ENCODE data around the gene SOX1.

SOX1 gene

DNA sequence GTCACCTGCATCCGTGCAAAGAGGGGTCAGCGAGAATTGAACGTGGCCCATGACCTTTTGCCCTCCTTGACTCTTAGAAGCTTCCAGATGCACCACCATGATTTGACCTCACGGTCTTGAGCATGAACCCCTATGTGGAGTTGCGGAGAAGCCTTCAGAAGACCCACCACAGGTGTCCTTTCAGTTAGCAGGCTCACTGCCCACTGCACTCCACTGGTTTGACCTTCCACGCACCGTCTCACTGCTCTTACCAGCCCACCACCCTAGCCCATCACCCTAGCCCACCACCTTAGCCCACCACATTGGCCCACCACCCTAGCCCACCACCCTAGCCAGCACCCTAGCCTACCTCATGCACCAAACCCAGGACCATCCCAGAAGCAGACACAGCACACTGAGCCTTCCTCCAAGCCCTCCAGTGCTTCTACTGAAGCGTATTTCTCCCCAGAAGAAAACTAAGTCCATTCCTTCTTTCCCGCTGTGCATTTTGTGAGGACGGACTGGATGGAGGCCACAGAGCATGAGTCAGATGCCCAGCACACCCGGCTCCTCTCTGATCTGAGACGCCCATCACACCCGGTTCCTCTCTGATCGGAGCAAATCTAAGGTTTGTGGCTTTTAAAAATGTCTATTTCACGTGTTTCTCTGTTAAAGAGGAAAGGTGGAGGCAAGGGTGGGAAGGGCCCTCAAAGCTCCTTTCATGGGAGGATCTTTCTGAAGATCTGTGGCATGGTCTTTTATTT lies 45.8 kb downstream of the SOX1 start:
- H3K4me3 ChIP-seq (ENCODE audit: low read length), result no peak overlapping the region
- no peak for DNase-seq (ENCODE audit: low read depth)
- TF ChIP-seq, protein P1, sequence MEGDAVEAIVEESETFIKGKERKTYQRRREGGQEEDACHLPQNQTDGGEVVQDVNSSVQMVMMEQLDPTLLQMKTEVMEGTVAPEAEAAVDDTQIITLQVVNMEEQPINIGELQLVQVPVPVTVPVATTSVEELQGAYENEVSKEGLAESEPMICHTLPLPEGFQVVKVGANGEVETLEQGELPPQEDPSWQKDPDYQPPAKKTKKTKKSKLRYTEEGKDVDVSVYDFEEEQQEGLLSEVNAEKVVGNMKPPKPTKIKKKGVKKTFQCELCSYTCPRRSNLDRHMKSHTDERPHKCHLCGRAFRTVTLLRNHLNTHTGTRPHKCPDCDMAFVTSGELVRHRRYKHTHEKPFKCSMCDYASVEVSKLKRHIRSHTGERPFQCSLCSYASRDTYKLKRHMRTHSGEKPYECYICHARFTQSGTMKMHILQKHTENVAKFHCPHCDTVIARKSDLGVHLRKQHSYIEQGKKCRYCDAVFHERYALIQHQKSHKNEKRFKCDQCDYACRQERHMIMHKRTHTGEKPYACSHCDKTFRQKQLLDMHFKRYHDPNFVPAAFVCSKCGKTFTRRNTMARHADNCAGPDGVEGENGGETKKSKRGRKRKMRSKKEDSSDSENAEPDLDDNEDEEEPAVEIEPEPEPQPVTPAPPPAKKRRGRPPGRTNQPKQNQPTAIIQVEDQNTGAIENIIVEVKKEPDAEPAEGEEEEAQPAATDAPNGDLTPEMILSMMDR (IDR thresholded peaks at IDR 0.05; ENCODE audit: insufficient read depth, low read depth, low read length, missing control alignments), result no peak

DNA sequence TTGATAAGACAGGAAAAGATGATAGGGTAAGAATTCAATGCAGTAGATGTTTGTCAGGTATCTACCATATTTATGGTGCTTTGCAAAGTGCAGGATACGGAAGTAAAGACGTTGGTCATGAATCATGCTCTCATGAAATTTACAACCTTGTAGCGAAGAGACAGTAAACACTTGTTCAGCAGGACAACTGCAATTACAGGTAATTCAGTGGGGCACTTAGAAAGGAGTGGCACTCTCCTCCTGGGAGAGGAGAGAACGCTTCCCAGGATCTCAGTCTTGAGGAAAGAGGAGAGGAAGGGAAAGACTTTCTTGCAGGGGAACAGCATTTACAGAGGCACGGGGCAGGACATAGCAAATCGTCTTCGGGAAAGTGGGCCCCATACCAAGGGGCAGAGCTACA lies 46.4 kb downstream of the SOX1 start:
- DNase-seq (ENCODE audit: low read depth), result no peak
- TF ChIP-seq, protein P1 (IDR thresholded peaks at IDR 0.05; ENCODE audit: insufficient read depth, low read depth, low read length, missing control alignments), result no peak

DNA sequence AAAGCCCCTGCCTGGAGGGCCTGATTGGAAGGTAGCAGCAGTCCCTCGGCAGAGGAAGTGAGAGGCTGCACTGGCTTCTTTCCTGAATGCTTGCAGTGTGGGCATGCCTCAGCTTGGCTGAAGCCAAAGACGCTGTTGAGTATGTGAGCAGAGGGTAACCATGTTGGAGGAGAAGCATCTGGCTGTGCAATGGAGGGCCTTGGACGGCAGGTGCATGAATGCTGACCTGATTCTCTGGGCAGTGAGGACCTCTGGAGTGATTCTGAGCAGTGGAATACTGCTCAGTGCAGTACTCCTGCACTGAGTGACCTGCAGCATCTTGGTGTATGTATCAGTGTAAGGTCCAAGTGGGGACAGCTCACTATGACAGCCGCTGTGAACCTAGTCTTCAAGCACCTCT lies 46.9 kb downstream of the SOX1 start:
- TF ChIP-seq, protein P1 (IDR thresholded peaks at IDR 0.05; ENCODE audit: insufficient read depth, low read depth, low read length, missing control alignments), result no peak

More for the DNA sequence above, 46.4 kb downstream of the SOX1 start:
- no peak overlapping the region for H3K4me3 ChIP-seq (ENCODE audit: low read length)

DNA sequence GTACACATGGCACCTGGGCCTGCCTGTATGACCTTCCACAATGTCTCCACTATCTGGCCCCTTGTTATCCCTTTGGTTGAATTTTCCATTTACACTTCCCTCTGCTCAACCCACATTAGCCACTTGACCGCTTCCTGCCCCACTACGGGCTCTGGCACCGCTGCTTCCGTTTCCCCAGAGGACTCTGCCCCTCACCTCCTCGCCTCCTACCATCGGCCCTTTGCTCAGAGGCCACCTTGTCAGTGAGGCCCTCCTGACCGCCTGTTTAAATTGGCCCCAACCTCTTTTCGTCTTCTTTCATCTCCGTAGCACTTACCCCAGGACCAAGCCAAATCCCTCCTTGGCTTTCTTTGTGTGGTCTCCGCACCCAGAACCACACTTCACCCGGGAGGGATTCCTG lies 47.4 kb downstream of the SOX1 start:
- no peak for DNase-seq (ENCODE audit: low read depth)
- TF ChIP-seq, protein P1 (IDR thresholded peaks at IDR 0.05; ENCODE audit: insufficient read depth, low read depth, low read length, missing control alignments), result no peak
- H3K4me3 ChIP-seq (ENCODE audit: low read length), result no peak overlapping the region

More for the DNA sequence above, 46.9 kb downstream of the SOX1 start:
- DNase-seq (ENCODE audit: low read depth), result no peak
- no peak overlapping the region for H3K4me3 ChIP-seq (ENCODE audit: low read length)

DNA sequence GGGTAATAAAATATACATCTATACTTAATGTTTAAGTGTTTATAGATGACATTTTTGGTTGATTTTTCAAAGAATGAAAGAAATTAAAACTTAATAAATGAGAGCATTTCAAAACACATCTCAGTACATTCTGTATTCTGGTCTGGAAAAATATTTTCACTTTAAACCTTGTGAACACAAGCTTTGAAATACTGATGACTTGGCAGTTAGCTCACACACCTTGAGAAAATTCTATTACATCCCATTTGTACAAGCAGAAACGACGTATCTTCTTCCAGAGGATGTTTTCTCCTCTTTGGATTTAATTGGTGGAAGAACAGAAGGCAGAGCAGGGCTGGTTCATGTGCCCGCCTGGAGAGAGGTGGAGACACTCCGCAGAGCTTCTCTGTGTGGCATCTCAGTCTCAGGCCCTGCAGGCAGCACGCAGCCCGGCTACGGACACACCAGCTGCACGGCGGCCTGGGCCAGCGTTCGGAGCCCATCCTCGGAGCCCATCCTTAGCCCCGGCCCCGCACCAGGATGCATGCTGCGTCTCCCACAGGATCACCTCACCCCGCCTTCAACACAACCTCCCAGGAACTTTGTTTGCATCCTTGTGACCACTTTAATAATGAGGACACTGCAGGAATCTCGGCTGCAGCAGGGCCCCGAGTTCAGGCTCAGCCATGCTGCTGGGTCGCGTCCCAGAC lies 48.6 kb downstream of the SOX1 start:
- TF ChIP-seq, protein P1 (IDR thresholded peaks at IDR 0.05; ENCODE audit: insufficient read depth, low read depth, low read length, missing control alignments), result no peak
- H3K4me3 ChIP-seq (ENCODE audit: low read length), result no peak overlapping the region
- DNase-seq (ENCODE audit: low read depth), result no peak

DNA sequence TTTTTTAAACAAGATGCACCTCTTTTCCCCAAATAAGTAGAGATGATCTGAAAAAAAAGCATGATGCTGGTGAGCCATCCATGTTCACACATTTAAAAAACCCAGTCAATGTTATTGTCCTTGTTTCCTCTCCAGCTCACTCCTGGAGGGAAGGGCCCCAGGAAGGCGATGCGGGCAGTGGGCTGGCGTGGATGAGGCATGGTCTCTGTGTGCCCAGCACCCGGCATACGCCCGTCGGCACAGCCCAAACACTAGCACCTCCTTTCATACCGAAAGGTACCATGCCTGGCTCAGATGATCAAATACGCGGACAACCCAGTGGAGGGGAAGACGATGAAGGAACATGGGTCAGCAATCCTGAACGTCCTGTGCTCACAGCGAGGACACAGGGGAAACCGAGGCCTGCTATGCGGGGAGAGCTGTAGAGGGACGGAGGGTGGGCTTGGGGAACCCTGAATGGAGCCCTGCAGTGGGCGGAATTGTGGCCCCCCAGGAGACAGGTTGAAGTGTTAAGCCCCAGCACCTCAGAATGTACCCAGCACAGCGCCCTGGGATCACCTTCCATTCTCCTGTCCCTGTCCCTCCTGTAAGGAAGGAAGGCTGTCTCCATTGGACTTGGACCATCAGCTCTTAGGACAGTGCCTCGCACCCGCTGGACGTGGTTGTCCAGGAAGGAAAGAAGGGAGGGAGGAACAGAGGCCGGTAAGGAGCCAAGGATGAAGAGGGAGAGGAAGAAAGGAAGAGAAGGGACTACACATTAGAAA lies 49.4 kb downstream of the SOX1 start:
- no peak for DNase-seq (ENCODE audit: low read depth)
- no peak overlapping the region for H3K4me3 ChIP-seq (ENCODE audit: low read length)
- TF ChIP-seq, protein P1 (IDR thresholded peaks at IDR 0.05; ENCODE audit: insufficient read depth, low read depth, low read length, missing control alignments), result no peak
